Measurements from ENCODE around the gene LIMS2.

DNA sequence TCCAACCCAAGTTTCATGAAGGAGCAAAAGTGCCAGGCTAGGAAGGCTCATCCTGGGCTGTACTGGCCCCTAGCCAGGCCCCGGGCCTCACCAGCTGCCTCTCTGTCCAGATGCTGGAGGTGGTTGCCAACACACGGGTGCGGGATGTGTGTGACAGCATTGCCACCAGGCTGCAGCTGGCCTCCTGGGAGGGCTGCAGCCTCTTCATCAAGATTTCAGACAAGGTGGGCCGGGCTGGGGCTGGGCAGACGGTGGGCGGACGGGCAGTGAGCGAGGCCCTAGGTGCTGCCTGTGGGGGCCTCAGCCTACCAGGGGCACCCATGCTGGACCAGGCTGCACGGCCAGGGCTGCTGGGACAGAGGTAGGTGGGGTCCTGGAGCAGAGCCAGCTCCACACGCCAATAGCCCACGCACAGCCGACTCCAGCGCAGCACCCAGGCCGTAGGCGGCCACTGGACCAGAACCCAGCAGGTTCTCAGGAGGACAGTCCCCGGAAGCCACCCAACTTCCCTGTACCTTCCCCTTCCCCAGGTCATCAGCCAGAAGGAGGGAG lies 41.2 kb downstream of the LIMS2 start:
- TF ChIP-seq POLR2A (IDR thresholded peaks at IDR 0.05), result no peak
- TF ChIP-seq, protein P1, sequence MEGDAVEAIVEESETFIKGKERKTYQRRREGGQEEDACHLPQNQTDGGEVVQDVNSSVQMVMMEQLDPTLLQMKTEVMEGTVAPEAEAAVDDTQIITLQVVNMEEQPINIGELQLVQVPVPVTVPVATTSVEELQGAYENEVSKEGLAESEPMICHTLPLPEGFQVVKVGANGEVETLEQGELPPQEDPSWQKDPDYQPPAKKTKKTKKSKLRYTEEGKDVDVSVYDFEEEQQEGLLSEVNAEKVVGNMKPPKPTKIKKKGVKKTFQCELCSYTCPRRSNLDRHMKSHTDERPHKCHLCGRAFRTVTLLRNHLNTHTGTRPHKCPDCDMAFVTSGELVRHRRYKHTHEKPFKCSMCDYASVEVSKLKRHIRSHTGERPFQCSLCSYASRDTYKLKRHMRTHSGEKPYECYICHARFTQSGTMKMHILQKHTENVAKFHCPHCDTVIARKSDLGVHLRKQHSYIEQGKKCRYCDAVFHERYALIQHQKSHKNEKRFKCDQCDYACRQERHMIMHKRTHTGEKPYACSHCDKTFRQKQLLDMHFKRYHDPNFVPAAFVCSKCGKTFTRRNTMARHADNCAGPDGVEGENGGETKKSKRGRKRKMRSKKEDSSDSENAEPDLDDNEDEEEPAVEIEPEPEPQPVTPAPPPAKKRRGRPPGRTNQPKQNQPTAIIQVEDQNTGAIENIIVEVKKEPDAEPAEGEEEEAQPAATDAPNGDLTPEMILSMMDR (IDR thresholded peaks at IDR 0.05), result no peak

All from body of pancreas (tissue), 4 donors.